Fibroblast of pulmonary artery (primary cell): ENCODE data around the gene GRAPL.
"Not testable (repeated sequence)": the region's sequence is repeated elsewhere in the genome, so short reads cannot be mapped to it uniquely, and the experiment has no call there.

Source experiments
- DNase-seq: peaks from one replicate; pipeline ENCODE4 v3.0.0-alpha.2; 2010; ENCODE audit warnings: low read depth
- H3K4me3 ChIP-seq: replicated peaks from 2 replicates; pipeline ENCODE4 v1.5.1; 2011; ENCODE audit warnings: low read depth, mild to moderate bottlenecking, control low read depth, low read length, moderate library complexity
- TF ChIP-seq, protein P1 (sequence below): IDR thresholded peaks from 2 replicates; pipeline ENCODE4 v1.5.1; 2011; ENCODE audit warnings: mild to moderate bottlenecking, control low read depth, low read length, inconsistent platforms; ENCODE audit errors: missing control alignments

Gene GRAPL

DNA sequence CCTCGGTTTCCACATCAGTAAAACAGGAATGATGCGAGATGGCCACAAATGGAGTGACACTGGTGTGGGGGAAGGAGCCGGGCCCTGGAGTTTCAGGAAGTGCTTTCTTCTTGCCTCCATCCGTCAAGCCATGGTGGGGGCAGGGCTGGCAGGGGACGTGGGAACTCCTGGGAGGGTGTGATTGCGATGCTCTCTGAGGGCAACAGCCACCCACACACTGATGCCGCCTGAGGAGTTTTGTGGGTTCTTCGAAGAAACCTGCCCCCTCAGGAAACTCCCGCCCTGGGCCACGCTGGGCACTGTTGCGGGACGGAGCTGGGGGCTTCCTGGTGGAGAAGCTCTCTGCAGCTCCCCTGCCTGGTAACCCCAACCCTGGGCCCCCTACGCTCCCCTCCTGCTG is 8.0 kb downstream of the GRAPL start:
- DNase-seq, H3K4me3 ChIP-seq: not testable (repeated sequence)

DNA sequence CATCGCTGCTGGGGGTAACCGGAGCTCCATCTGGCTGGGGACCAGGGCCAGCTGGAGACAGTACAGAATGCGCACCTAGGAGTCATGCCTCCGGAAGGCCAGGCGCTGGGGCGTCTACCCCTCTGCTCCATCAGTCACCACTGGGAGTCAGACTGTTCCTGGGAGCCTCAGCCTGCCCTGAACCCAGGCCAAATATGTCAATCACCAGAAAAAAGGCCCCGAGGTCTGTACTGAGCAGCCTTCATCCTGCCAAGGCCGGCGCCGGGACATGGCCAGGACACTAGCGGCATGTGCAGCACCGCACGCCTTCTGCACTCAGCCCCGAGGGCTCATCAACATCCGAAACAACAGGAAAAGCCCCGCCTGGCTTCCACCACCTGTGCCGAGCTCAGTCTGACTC is 8.7 kb downstream of the GRAPL start:
- H3K4me3 ChIP-seq, DNase-seq: not testable (repeated sequence)

DNA sequence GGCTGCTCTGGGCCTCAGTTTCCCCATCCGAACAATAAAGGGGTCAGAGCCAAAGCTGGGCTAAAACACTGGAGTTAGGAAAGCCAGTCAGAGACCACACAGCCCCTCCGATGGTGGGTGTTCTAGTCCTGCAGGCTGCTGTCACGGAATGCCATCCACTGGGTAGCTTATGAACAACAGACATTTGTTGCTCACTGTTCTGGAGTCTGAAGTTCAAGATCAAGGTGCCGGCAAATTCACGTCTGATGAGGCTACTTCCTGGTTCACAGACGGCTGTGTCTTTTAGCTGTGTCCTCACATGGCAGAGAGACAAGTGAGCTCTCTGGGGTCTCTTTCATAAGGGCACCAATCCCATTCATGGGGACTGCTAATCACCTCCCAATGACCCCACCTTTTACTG is 9.2 kb downstream of the GRAPL start:
- DNase-seq, H3K4me3 ChIP-seq: not testable (repeated sequence)

DNA sequence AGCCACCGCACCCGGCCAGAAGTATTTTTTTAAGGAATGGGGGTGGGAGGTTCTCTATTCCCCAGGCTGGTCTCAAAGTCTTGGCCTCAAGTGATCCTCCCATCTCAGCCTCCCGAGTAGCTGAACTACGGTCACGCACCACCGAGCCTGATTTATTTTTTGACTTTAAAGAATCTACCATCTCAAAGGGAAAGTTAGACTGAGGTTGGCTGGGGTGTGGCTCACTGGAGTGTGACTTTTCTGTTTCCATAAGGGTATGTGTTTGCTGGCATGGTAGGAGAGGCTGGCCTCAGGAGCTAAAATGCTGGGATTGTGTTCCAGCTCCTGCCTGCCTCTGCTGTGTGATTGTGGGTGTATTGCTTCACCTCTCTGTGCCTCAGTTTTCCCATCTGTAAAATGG is 10.6 kb downstream of the GRAPL start:
- H3K4me3 ChIP-seq, DNase-seq: not testable (repeated sequence)

DNA sequence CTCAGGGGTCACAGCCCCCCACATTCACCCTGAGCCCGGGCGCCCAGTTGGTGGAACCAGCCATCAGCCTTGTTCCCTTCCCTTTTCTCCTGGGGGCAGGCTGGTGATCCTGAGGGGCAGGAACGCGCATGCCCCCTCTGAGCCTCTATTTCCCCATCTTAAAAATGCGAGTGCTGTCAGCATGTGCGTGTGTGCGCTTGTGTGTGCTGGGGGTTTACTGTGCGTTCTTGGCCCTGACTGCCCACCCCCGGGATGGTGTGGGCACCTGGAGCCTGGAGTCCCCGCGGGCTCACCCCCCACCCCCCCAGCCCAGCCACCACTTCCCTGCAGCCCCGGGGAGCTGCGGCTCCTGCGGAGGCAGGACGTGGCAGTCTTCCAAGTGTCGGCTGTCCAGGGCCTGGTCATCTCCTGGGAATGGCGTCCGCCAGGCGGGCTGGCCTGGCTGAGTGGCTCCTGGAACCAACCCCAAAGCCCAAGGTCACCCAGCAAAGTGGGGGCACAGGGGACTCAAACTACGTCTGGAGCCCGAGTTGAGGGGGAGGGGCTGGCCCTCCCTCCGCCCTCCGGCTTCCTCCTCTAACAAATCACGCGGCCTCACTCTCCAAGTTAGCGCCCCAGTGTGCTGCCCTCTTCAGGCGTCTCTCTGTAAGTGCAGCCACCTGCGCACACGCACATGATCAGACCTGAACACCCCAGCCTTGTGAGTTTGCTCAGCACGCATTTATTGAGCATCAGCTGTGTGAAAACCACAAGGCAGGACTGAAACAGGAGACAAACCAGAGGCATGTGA is 14.2 kb downstream of the GRAPL start:
- DNase-seq, H3K4me3 ChIP-seq: not testable (repeated sequence)

DNA sequence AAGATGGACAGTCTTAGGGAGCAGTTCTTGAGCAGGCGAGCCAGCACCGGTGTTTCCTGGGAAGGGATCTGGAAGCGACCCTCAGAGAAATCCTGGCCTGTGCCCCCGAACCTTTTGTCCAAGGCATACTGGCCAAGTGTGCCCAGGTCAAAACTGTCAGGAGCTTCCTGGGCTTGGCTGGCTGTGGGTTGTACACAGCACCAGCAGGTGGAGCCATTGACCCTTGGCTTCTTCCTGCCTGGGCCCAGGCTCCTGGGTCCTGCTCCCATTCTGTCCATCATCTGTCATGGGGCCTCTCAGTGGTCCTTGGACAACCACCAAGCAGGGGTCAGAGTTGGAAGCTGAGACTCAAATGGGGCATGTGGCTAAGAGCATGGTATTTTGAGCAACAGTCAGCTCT is 15.0 kb downstream of the GRAPL start:
- not testable (repeated sequence) for DNase-seq, H3K4me3 ChIP-seq
- TF ChIP-seq, protein P1, sequence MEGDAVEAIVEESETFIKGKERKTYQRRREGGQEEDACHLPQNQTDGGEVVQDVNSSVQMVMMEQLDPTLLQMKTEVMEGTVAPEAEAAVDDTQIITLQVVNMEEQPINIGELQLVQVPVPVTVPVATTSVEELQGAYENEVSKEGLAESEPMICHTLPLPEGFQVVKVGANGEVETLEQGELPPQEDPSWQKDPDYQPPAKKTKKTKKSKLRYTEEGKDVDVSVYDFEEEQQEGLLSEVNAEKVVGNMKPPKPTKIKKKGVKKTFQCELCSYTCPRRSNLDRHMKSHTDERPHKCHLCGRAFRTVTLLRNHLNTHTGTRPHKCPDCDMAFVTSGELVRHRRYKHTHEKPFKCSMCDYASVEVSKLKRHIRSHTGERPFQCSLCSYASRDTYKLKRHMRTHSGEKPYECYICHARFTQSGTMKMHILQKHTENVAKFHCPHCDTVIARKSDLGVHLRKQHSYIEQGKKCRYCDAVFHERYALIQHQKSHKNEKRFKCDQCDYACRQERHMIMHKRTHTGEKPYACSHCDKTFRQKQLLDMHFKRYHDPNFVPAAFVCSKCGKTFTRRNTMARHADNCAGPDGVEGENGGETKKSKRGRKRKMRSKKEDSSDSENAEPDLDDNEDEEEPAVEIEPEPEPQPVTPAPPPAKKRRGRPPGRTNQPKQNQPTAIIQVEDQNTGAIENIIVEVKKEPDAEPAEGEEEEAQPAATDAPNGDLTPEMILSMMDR = peak; percentile 7

DNA sequence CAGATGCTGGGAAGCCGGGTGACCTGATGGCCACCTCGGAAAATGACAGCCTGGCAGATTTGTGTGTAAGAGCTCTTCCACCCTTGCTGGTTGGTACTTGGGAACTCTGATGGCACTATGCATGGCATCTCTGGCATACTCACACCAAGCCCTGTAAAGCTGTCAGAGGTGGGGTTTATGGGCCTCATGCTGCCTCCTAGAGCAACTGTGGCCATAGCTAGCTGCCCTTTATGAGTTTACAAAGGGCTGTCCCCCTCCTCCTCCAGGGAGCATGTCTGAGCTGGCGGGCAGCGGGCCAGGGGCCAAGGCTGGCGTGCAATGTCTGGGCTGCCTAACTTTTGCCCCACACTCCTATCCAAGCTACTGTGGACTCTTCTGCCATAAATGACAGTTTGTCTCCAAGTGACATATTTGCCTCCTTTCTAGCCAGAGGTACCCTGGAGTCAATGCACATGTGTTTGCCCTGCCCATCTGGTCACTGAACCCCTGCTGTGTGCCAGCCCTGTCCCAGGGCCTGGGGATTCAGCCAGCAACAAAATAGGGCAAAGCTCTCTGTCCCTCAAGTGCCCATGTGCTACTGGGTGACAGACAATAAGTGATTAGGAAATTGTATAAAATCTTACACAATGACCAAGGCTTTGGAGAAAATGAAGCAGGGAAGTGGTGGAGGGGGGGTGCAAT is 15.8 kb downstream of the GRAPL start:
- not testable (repeated sequence) for H3K4me3 ChIP-seq

DNA sequence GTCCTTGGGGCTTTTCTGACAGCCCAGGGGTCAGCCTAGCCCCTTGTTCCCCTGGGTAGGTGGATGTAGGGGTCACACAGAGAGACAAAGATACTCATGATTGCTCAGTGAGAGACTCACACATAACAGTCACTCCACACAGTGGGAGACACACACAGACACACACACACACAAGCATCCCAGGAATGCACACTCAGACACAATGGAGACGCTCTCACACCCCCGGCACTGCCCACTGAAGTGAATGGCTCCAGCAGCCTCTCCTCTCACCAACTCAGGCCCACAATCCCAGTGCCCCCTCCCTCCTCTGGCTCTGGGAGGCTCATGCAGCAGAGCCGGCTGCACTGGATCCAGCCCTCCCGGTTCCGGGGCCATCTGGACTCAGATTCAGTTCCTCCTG is 17.0 kb downstream of the GRAPL start:
- H3K4me3 ChIP-seq, DNase-seq: not testable (repeated sequence)

More for the DNA sequence above, 15.8 kb downstream of the GRAPL start:
- not testable (repeated sequence) for DNase-seq

DNA sequence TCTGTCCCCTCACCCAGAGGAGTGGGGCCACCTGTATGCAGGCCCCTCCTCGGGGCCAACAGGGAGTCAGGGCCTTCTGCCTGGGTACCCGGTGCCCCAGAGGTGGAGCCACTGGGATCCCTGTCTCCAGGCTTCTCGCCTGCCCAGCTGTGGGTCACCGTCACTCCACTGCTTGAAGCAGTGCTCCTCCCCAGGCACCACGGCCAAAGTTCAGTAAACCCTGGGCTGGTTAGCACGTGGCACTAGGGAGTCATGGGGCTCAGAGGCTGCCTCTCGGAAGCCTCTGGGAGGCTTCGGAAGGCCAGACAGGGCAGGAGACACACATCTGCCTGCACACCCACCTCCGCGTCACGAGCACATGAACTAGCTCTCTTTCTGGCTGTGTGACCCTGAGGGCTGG is 18.1 kb downstream of the GRAPL start:
- not testable (repeated sequence) for DNase-seq, H3K4me3 ChIP-seq

DNA sequence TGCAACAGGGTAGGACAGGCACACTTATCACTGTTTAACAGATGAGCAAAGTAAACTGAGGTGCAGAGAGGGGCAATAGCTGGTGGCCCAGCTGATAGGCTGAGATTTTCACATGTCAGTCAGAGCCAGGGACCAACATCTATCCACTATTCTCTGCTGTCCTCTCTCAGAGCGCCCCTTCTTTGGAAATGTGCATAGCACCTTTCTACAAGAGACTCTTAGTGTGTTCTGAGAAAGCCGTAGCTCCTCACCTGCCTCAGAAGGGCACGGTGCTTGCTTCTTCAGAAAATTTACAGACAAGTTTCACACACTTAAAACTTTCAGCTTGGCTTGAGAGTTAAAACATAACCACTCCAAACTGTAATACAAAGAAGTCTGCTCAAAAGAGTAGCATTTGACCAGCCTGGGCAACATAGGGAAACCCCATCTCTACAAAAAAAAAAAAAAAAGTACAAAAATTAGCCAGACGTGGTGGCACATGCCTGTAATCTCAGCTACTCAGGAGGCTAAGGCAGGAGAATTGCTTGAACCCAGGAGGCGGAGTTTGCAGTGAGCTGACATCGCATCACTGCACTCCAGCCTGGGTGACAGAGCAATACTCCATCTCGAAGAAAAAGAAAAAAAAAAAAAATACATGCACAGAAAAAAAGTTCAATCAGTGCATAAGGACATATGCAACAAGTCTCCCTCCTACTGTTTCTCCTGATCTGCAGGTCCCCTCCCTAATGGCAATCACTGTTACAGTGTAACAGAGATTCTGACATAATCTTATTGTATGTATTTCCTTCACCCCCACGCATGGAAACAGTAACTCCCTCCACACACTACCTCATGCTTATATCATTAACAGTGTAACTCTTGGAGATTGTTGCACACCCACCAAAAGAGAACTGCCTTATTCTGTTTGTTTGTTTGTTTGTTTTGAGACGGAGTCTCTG is 23.6 kb downstream of the GRAPL start:
- H3K4me3 ChIP-seq, DNase-seq: not testable (repeated sequence)

DNA sequence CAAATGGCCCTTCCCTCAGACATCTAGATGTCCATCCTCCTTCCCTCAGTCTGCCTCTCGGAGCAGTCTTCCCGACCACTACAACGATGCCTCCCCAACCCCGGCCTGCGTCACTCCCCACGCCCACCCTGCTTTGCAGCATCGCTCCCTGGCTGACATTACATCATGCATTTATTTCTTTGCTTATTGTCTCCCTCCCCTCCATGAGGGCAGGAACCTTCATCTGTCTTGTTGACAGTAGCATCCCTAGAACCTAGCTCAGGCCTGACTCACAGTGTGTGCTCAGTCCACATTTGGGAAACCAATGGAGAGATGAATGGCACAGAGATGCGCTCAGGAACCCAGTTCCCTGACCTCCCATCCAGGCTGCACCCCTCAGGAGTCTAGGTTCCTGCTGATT is 30.2 kb downstream of the GRAPL start:
- not testable (repeated sequence) for H3K4me3 ChIP-seq, DNase-seq

DNA sequence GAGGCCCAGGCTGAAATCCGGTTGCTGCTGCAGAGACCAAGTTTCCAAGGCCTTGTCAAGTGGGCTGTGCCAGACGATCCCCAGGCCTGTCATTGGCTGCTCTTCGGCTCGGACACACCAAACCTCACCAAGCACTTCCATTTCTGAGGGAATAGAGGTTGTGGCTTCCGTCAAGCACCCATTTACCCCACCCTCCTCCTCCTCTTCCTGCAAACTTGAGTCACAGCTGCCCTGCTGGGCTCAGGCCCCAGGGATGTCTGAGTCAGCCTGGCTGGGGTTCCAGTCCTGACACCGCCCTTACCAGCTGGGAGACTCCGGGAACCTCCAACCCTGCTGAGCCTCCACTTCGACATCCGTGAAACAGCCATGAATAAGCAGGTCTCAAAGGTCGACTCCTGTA is 31.1 kb downstream of the GRAPL start:
- H3K4me3 ChIP-seq, DNase-seq: not testable (repeated sequence)

DNA sequence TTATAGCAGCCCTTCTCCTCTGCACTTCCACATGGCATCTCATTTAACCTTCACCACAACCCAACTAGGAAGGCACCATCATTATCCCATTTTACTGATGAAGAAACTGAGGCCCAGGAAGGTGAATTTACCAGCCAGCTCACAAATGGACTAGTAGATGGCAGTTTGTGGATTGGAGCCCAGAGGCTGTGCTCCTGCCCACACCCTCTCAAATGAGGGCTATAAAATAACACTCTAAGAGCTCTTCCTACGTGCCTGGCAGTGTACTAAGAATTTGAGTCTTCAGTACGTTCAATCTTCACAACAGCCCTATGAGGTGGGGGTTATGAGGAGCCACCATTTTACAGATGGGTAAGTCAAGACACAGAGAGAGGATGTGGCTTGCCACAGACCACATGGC is 31.5 kb downstream of the GRAPL start:
- not testable (repeated sequence) for DNase-seq, H3K4me3 ChIP-seq

DNA sequence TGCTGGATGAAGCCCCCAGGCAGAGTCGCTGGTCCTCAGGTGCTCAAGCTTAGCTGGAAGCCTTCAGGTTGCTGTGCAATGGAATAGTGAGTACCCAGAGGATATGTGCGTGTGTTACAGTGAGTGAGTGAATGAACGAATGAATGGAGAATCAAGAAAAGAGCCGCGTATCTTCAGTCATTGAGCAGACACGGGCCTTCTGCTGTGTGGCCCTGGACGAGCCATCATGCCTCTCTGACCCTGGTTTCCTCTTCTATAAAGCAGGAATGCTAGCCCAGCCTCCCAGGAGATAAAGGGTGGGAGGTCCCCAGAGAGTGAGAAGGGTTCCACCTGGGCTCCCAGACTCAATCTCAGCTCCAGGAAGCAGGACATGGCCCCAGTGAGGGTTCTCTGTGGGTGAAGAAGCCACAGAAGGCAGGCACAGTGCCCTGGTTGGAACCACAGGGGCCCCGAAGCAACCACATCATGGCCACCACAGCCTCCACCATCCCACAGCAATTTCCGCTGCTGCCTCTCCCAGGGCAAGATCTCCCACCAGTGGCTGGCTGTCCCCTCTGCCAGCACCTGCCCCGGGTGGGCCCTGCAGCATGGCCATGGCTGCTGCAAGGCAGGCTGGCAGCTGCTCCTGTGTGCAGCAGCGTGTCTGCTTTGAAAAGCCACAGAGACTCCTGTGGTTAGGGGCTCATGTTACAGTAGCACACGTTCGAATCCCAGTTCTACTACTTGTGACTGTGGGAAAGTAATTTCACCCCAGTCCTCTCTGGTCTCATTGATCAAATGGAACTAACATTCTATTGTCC is 34.1 kb downstream of the GRAPL start:
- not testable (repeated sequence) for H3K4me3 ChIP-seq, DNase-seq

DNA sequence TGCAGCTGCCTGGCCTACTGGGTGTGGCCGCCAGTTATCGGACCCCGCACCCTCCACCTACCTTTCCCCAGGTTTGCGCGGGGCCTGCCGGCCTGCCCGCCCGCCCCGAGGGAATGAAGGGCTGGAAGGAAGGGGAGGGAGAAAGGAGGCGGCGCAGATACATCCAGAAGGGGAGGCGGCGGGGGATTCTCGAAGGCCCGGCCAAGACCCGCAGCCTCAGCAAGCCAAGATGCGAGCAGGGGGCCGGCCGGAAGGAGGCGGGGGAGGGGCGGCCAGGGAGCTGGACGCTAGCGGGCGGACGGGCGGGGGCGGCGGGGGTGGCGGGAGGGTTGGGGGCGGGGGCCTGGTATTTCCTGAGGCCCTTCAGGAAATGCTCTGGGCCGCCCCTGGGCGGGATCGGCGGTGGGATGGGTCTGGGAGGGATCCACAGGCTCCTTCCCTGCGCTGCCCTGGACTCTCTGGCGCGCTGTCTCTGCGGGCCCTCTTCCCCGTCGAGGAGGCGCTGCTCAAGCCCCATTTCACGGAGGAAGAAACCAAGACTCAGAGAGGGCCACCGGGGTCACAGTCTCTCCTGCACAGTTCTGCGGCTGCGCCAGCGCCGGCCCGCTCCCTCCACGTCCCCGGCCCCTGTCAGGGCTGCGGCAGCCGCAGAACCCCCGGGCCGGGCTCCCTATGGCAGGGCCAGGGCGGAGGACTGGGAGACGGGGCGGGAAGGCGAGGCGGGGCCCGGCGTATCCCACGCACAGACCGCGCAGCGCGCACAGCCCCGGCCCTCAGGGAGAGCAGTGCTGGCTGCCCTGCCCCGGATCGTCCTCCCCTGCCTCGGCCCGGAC is 35.2 kb downstream of the GRAPL start:
- DNase-seq = not testable (repeated sequence)

DNA sequence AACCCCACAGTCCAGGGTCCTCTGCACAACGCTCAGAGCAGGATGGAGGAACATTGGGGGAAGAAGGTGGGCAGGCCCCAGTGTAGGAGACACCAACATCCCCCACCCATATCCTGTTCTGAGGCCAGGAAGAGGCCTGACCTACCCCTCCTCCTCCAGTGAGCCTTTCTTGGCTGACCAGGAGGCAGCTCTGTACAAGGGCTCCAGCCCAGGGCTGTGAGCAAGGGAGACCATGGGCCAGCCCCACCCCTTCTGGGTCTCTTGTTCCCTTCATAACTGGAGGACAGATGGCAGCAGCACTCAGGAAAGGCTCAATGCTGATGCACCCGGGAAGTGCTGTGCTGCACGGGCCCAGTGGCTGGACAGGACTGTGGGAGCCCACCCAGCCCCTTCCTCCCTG is 47.0 kb downstream of the GRAPL start:
- DNase-seq, H3K4me3 ChIP-seq: not testable (repeated sequence)

More for the DNA sequence above, 35.2 kb downstream of the GRAPL start:
- not testable (repeated sequence) for H3K4me3 ChIP-seq
